HG03432 (cell line): ENCODE measurements around the gene C5orf52.
"Not testable (repeated sequence)": the region's sequence is repeated elsewhere in the genome, so short reads cannot be mapped to it uniquely, and the experiment has no call there.

Experiments used
- ATAC-seq: cut with Tn5 transposase; IDR thresholded peaks from one replicate; pipeline ENCODE4 v1.9.1; 2021; ENCODE audit warnings: mild to moderate bottlenecking, moderate library complexity; ENCODE audit not compliant: unreplicated experiment

C5orf52 gene

DNA sequence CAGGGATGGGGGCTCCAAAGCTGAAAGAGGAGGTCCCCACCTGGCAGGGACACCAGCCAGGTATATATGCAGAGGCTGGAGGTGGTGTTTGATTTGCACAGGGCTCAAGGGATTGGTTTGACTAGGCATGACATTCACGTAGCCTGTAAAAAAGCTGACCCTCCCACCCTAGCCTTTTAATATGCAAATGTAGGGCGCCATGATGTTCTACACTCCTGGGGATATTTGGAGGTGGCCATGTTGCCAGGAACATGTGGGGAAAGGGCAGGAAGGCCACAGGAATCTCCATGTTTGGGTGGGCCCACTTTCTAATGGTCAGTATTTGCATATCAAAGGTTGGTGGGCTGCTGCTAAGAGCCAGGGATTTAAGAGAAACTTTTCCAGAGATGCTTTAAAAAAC, 47.9 kb downstream of the C5orf52 start:
- ATAC-seq, result no peak

DNA sequence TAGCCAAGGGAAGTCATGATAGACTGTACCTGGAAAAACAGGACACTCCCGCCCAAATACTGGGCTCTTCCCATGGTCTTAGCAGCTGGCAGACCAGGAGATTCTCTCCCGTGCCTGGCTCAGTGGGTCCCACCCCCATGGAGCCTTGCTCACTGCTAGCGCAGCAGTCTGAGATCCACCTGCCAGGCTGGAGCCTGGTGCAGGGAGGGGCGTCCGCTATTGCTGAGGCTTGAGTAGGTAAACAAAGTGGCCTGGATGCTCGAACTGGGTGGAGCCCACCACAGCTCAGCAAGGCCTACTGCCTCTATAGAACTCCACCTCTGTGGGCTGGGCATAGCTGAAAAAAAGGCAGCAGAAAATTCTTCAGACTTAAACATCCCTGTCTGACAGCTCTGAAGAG, 49.8 kb downstream of the C5orf52 start:
- no peak for ATAC-seq

DNA sequence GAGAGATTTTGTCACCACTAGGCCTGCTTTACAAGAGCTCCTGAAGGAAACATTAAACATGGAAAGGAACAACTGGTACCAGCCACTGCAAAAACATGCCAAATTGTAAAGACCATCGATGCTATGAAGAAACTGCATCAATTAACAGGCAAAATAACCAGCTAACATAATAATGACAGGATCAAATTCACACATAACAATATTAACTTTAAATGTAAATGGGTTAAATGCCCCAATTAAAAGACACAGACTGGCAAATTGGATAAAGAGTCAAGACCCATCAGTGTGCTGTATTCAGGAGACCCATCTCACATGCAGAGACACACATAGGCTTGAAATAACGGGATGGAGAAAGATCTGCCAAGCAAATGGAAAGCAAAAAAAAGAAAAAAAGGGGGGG, 51.6 kb downstream of the C5orf52 start:
- ATAC-seq, result not testable (repeated sequence)

DNA sequence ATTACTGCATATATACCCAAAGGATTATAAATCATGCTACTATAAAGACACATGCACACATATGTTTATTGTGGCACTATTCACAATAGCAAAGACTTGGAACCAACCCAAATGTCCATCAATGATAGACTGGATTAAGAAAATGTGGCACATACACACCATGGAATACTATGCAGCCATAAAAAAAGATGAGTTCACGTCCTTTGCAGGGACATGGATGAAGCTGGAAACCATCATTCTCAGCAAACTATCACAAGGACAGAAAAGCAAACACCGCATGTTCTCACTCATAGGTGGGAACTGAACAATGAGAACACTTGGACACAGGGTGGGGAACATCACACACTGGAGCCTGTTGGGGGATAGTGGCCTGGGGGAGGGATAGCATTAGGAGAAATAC, 55.3 kb downstream of the C5orf52 start:
- ATAC-seq, result not testable (repeated sequence)

DNA sequence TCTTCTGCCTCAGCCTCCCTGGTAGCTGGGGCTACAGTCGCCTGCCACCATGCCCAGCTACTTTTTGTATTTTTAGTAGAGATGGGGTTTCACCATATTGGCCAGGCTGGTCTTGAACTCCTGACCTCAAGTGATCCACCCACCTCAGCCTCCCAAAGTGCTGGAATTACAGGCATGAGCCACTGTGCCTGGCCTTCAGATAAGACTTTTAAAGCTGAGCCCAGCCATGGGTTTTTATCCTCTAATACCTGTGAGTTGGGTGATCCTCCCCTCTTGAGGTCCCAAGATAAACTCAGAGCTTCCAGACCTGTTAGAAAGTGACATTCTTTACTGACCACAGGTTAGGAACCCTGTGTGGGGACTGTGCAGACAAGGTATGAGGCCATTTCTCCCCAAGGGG, 56.5 kb downstream of the C5orf52 start:
- ATAC-seq, result not testable (repeated sequence)
